ENCODE results near the gene ABLIM1. TPM values are rescaled to one million over a fixed set of nuclear protein-coding genes. Genes with fewer than 3 reads are reported as not detected.

ABLIM1 gene
- total RNA-seq, 1 donor from 2014 or later, result 39.8 TPM

GRCh38 chr10:114635101-114635500, 23.0 kb downstream of the ABLIM1 start:
- Histone ChIP-seq H3K79me2 (ENCODE audit: low read depth) (no peaks in the 10 kb centered on the region), H3K9ac (no peak overlapping the region), H4K20me1 (ENCODE audit: low read depth) (no peaks in the 10 kb centered on the region), H3K27me3 (peaks cover 37% of the 10 kb centered on the region), H3K4me1 (peaks cover 18% of the 10 kb centered on the region), H3K4me3 (no peak overlapping the region), H3K27ac (no peak overlapping the region), H2AFZ (replicated peaks) (no peak overlapping the region), H3K9me3 (ENCODE audit: low read depth) (no peaks in the 10 kb centered on the region), H3K4me2 (no peak overlapping the region), H3F3A (ENCODE audit: low read depth) (peaks cover 7% of the 10 kb centered on the region), H3K36me3 (no peaks in the 10 kb centered on the region)
- peaks cover 58% of the 10 kb centered on the region for H3K4me1 Mint-ChIP-seq
- H3K27me3 Mint-ChIP-seq (ENCODE audit: insufficient read depth, low read depth), result peaks cover 31% of the 10 kb centered on the region
- DNase-seq (ENCODE audit: low spot score), result no peak
- no peak for TF ChIP-seq EZH2 (IDR thresholded peaks at IDR 0.05)
- no peak overlapping the region for H3K4me3 Mint-ChIP-seq
- H3K36me3 Mint-ChIP-seq, result no peaks in the 10 kb centered on the region
- no peaks in the 10 kb centered on the region for H3K9me3 Mint-ChIP-seq
- no peak overlapping the region for H3K27ac Mint-ChIP-seq

GRCh38 chr10:114634609-114634979, 23.5 kb downstream of the ABLIM1 start:
- TF ChIP-seq EZH2 (IDR thresholded peaks at IDR 0.05), result no peak
- TF ChIP-seq EZH2phosphoT487 (IDR thresholded peaks at IDR 0.05), result no peak
- TF ChIP-seq, protein P1, sequence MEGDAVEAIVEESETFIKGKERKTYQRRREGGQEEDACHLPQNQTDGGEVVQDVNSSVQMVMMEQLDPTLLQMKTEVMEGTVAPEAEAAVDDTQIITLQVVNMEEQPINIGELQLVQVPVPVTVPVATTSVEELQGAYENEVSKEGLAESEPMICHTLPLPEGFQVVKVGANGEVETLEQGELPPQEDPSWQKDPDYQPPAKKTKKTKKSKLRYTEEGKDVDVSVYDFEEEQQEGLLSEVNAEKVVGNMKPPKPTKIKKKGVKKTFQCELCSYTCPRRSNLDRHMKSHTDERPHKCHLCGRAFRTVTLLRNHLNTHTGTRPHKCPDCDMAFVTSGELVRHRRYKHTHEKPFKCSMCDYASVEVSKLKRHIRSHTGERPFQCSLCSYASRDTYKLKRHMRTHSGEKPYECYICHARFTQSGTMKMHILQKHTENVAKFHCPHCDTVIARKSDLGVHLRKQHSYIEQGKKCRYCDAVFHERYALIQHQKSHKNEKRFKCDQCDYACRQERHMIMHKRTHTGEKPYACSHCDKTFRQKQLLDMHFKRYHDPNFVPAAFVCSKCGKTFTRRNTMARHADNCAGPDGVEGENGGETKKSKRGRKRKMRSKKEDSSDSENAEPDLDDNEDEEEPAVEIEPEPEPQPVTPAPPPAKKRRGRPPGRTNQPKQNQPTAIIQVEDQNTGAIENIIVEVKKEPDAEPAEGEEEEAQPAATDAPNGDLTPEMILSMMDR (IDR thresholded peaks at IDR 0.05), result no peak
- no peaks in the 10 kb centered on the region for H3K9me3 ChIP-seq (ENCODE audit: low read depth)
- H3K27ac Mint-ChIP-seq, result no peak overlapping the region
- peaks cover 18% of the 10 kb centered on the region for H3K4me1 ChIP-seq
- H3K9ac ChIP-seq, result no peak overlapping the region
- H3K27ac ChIP-seq, result no peak overlapping the region
- no peaks in the 10 kb centered on the region for H4K20me1 ChIP-seq (ENCODE audit: low read depth)
- no peaks in the 10 kb centered on the region for H3K79me2 ChIP-seq (ENCODE audit: low read depth)
- no peak overlapping the region for H3K4me2 ChIP-seq
- no peaks in the 10 kb centered on the region for H3K36me3 Mint-ChIP-seq
- DNase-seq (ENCODE audit: low spot score), result no peak
- H3K36me3 ChIP-seq, result no peaks in the 10 kb centered on the region
- H2AFZ ChIP-seq (replicated peaks), result no peak overlapping the region
- peaks cover 34% of the 10 kb centered on the region for H3K27me3 Mint-ChIP-seq (ENCODE audit: insufficient read depth, low read depth)
- H3K4me1 Mint-ChIP-seq, result peaks cover 60% of the 10 kb centered on the region
- H3K4me3 ChIP-seq, result no peak overlapping the region
- peaks cover 42% of the 10 kb centered on the region for H3K27me3 ChIP-seq
- H3F3A ChIP-seq (ENCODE audit: low read depth), result peaks cover 7% of the 10 kb centered on the region
- no peak overlapping the region for H3K4me3 Mint-ChIP-seq
- H3K9me3 Mint-ChIP-seq, result no peaks in the 10 kb centered on the region

DNA sequence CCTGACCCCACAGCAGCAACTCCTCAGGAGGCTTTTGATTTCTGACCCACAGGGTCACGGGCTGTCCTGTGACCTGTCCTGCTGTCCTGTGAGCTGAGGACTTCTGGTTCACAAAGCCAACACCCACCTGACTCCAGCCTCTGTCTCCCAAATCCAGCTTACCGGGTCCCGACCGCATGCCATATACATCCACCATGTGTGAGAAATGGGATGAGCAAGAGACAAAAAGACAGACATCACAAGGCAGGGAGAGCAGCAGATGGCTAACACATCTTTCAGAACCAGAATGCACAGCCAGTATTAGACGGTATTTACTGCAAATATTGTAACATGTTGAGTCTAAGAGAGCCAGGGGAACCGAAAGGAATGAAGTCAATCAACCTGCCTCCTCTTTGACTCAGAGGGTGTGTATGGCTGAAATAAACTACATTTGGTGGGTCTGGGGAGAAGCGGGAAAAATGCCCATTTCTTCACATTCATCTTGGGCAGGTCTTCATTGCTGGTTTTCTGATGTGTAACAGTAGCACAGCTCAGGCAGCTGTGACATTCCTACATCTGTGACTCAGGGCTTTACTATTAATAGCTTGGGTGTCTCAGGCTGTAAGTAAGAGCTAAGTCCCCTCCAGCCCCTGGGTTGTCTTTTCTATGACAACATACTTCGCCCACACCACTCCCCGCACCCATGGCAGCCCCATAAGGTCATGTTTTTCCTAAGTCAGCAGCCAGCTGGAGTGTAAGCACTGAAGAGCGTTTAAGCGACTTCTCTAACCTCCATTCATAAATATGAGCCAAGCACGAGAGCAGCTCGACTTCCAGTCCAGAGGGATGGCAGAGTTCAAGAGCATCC, 25.0 kb downstream of the ABLIM1 start:
- Histone ChIP-seq H3K79me2 (ENCODE audit: low read depth) (no peaks in the 10 kb centered on the region), H3F3A (ENCODE audit: low read depth) (peaks cover 7% of the 10 kb centered on the region), H3K9ac (no peak overlapping the region), H2AFZ (replicated peaks) (no peak overlapping the region), H3K4me1 (peaks cover 18% of the 10 kb centered on the region), H4K20me1 (ENCODE audit: low read depth) (no peaks in the 10 kb centered on the region), H3K4me2 (peak overlapping the region; percentile 99), H3K27ac (no peak overlapping the region), H3K4me3 (no peak overlapping the region), H3K9me3 (ENCODE audit: low read depth) (no peaks in the 10 kb centered on the region), H3K27me3 (peaks cover 42% of the 10 kb centered on the region), H3K36me3 (no peaks in the 10 kb centered on the region)
- H3K4me1 Mint-ChIP-seq, result peaks cover 48% of the 10 kb centered on the region
- peak; percentile 25 for DNase-seq (ENCODE audit: low spot score)
- TF ChIP-seq, protein P1 (IDR thresholded peaks at IDR 0.05), result no peak
- TF ChIP-seq EZH2phosphoT487 (IDR thresholded peaks at IDR 0.05), result no peak
- TF ChIP-seq EZH2 (IDR thresholded peaks at IDR 0.05), result no peak
- H3K27me3 Mint-ChIP-seq (ENCODE audit: insufficient read depth, low read depth), result peaks cover 34% of the 10 kb centered on the region
- no peak overlapping the region for H3K27ac Mint-ChIP-seq
- peak overlapping the region; percentile 85 for H3K4me3 Mint-ChIP-seq
- H3K36me3 Mint-ChIP-seq, result no peaks in the 10 kb centered on the region
- H3K9me3 Mint-ChIP-seq, result no peaks in the 10 kb centered on the region

All from neural progenitor cell (in vitro differentiated cells).